T-cell (primary cell): ENCODE results near the gene STK32A. TPM values are rescaled to one million over a fixed set of nuclear protein-coding genes. Genes with fewer than 3 reads are reported as not detected.

ENCODE experiments used
- ATAC-seq, 4 experiments: fragments of 200-7000 bp in 3 of 4; fragments of 150-1000 bp in 1 of 4; cut with Tn5 transposase; replicated peaks in 1 of 4; 1 replicate in 3 of 4; 2 replicates in 1 of 4; pipeline ENCODE4 v1.10.0; 2021; ENCODE audit warnings: moderate library complexity in 3 of 4, mild to moderate bottlenecking in 2 of 4, moderate number of reproducible peaks in 1 of 4
- CTCF ChIA-PET, 2 donors: fragments of 300-600 bp; sonication (Branson Sonifier 250); formaldehyde crosslinking; loops; one replicate each; lab custom pipeline; 2022; ENCODE audit warnings: antibody characterized with exemption in 2 of 2; lab: Charles Lee
- POLR2A ChIA-PET, 2 donors: fragments of 300-600 bp; sonication (Branson Sonifier 250); formaldehyde crosslinking; loops; one replicate each; lab custom pipeline; 2022; ENCODE audit warnings: antibody characterized with exemption in 2 of 2; lab: Charles Lee
- DNase-seq, 35 experiments: peaks; one replicate each; pipeline versions ENCODE4 v3.0.0 to v3.0.0-alpha.2; 2013 to 2023
- H3K27ac ChIP-seq: one replicate; pipeline ENCODE4 v1.5.1; 2013; ENCODE audit warnings: low read length
- H3K27me3 ChIP-seq, 2 experiments: replicated peaks in 1 of 2; 1 replicate in 1 of 2; 2 replicates in 1 of 2; pipeline versions ENCODE4 v1.6.1 to v1.7.0; 2013; ENCODE audit warnings: low read length in 1 of 2, mixed read lengths in 1 of 2; ENCODE audit not compliant: control insufficient read depth in 2 of 2, insufficient read depth in 2 of 2; ENCODE audit errors: extremely low read depth in 1 of 2
- H3K36me3 ChIP-seq, 2 donors: 1 replicate in 1 of 2; 2 replicates in 1 of 2; pipeline versions ENCODE4 v1.6.1 to v1.7.0; 2013; ENCODE audit warnings: low read length in 1 of 2; ENCODE audit not compliant: control insufficient read depth in 2 of 2, insufficient read depth in 1 of 2; ENCODE audit errors: extremely low read depth in 1 of 2
- H3K4me1 ChIP-seq, 2 experiments: 1 replicate in 1 of 2; 2 replicates in 1 of 2; pipeline versions ENCODE4 v1.6.1 to v1.7.0; 2013; ENCODE audit warnings: low read length in 2 of 2, mixed read lengths in 1 of 2; ENCODE audit not compliant: insufficient read depth in 2 of 2, control insufficient read depth in 1 of 2; ENCODE audit errors: extremely low read depth in 1 of 2
- H3K4me3 ChIP-seq, 2 donors: 1 replicate in 1 of 2; 2 replicates in 1 of 2; pipeline versions ENCODE4 v1.5.1 to v1.7.0; 2013; ENCODE audit warnings: mild to moderate bottlenecking in 2 of 2, low read length in 1 of 2, moderate library complexity in 1 of 2; ENCODE audit not compliant: control insufficient read depth in 1 of 2; ENCODE audit errors: extremely low read depth in 1 of 2
- H3K9me3 ChIP-seq: 2 replicates; pipeline ENCODE4 v1.7.0; 2013
- H3K27ac Mint-ChIP-seq, 2 donors: one replicate each; pipeline ENCODE4 v1.8.0; 2020 to 2021; ENCODE audit warnings: mild to moderate bottlenecking in 2 of 2, mixed read lengths in 2 of 2
- H3K27me3 Mint-ChIP-seq, 2 donors: one replicate each; pipeline ENCODE4 v1.8.0; 2021 to 2022; ENCODE audit warnings: mixed read lengths in 2 of 2
- H3K36me3 Mint-ChIP-seq: one replicate; pipeline ENCODE4 v1.8.0; 2021; ENCODE audit warnings: mixed read lengths
- H3K4me1 Mint-ChIP-seq, 3 donors: one replicate each; pipeline ENCODE4 v1.8.0; 2020 to 2022; ENCODE audit warnings: mixed read lengths in 3 of 3, mild to moderate bottlenecking in 1 of 3
- H3K4me3 Mint-ChIP-seq, 3 donors: one replicate each; pipeline ENCODE4 v1.8.0; 2020 to 2022; ENCODE audit warnings: mild to moderate bottlenecking in 3 of 3, mixed read lengths in 3 of 3, moderate library complexity in 3 of 3
- H3K9me3 Mint-ChIP-seq, 3 donors: one replicate each; pipeline ENCODE4 v1.8.0; 2020 to 2022; ENCODE audit warnings: mixed read lengths in 3 of 3
- WGBS: methylation state at CpG from one replicate; pipeline ENCODE4 v1.1.5; 2013; ENCODE audit warnings: missing lambda C conversion rate; ENCODE audit not compliant: insufficient coverage; 5-methylcytosine and 5-hydroxymethylcytosine counted together
- total RNA-seq, 35 experiments: library from RNA in 6 of 35; stranded (reverse) in 6 of 35; fragments of 120-200 nt in 1 of 35; gene quantifications; one replicate each; pipeline versions ENCODE4 v1.2.1 to v1.2.4 and lab custom pipeline; 2013 to 2026

Gene STK32A
- total RNA-seq, 5 donors from 2014 or later (not counting 1 experiment from before 2014, with no cell fraction given) = not detected

- Mint-ChIP-seq H3K27me3 (no peaks in the 10 kb centered on the region), H3K9me3 (no peaks in the 10 kb centered on the region), H3K4me3 (no peak overlapping the region), H3K36me3 (no peaks in the 10 kb centered on the region), H3K4me1 (no peaks in the 10 kb centered on the region), H3K27ac (no peak overlapping the region)
- WGBS = no CpG with 5 or more reads among the region's 1 CpG
- ATAC-seq (no peak), DNase-seq (no peak)
- POLR2A ChIA-PET = no interaction called here
- H3K4me3 ChIP-seq = no peak overlapping the region
- no peak overlapping the region for H3K27ac ChIP-seq
- H3K9me3 ChIP-seq = no peaks in the 10 kb centered on the region
- CTCF ChIA-PET = no interaction called here
- H3K36me3 ChIP-seq = no peaks in the 10 kb centered on the region
- no peaks in the 10 kb centered on the region for H3K4me1 ChIP-seq
- peaks cover 0 to 3% of the 10 kb centered on the region in 2 experiments for H3K27me3 ChIP-seq
These were observed 171.8 kb downstream of the STK32A start for GRCh38 chr5:147406636-147407035.

- H3K27me3 ChIP-seq = peaks cover 0 to 3% of the 10 kb centered on the region in 2 experiments
- ATAC-seq (no peak), DNase-seq (no peak)
- Mint-ChIP-seq H3K4me1 (no peaks in the 10 kb centered on the region), H3K36me3 (no peaks in the 10 kb centered on the region), H3K27ac (no peak overlapping the region), H3K4me3 (no peak overlapping the region), H3K9me3 (no peaks in the 10 kb centered on the region), H3K27me3 (no peaks in the 10 kb centered on the region)
- H3K9me3 ChIP-seq = no peaks in the 10 kb centered on the region
- H3K27ac ChIP-seq = no peak overlapping the region
- H3K4me1 ChIP-seq = no peaks in the 10 kb centered on the region
- ChIA-PET POLR2A (no interaction called here), CTCF (no interaction called here)
- no peaks in the 10 kb centered on the region for H3K36me3 ChIP-seq
- 49% methylated on average over 2 of the region's 8 CpGs for WGBS
- H3K4me3 ChIP-seq = no peak overlapping the region
These were observed 172.4 kb downstream of the STK32A start for GRCh38 chr5:147407094-147407681.

DNA sequence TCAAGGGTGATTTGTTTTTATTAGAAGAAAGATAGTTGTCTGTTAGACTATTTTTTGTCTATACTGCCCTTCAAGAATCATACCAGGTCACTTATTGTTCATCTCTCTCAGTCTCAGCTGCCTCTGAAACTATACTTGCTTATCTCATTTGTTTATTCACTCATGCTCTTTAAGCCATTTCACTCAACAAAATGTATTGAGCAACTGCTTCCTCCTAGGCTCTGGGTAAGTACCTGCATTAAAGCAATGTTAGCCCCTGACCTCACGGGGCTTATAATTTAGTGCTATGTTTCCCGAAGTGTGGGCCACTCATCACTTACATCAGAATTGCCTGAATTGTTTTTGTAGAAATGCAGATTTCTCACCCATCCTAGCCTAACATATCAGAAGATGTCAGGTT, 174.2 kb downstream of the STK32A start:
- Mint-ChIP-seq H3K9me3 (no peaks in the 10 kb centered on the region), H3K27me3 (no peaks in the 10 kb centered on the region), H3K27ac (no peak overlapping the region), H3K4me3 (no peak overlapping the region), H3K4me1 (no peaks in the 10 kb centered on the region), H3K36me3 (no peaks in the 10 kb centered on the region)
- DNase-seq (no peak), ATAC-seq (no peak)
- no peak overlapping the region for H3K4me3 ChIP-seq
- no peak overlapping the region for H3K27ac ChIP-seq
- POLR2A ChIA-PET = no interaction called here
- H3K27me3 ChIP-seq = peaks cover 0 to 3% of the 10 kb centered on the region in 2 experiments
- H3K9me3 ChIP-seq = no peaks in the 10 kb centered on the region
- H3K36me3 ChIP-seq = no peaks in the 10 kb centered on the region
- no peaks in the 10 kb centered on the region for H3K4me1 ChIP-seq
- no CpG with 5 or more reads among the region's 2 CpGs for WGBS
- CTCF ChIA-PET = no interaction called here

GRCh38 chr5:147410496-147411358, 175.9 kb downstream of the STK32A start:
- H3K27ac Mint-ChIP-seq = no peak overlapping the region
- no peaks in the 10 kb centered on the region for H3K4me1 Mint-ChIP-seq
- Histone ChIP-seq H3K27ac (no peak overlapping the region), H3K9me3 (no peaks in the 10 kb centered on the region), H3K4me3 (no peak overlapping the region), H3K36me3 (no peaks in the 10 kb centered on the region), H3K27me3 (no peaks in the 10 kb centered on the region), H3K4me1 (no peaks in the 10 kb centered on the region)
- no peaks in the 10 kb centered on the region for H3K36me3 Mint-ChIP-seq
- 89% methylated on average over 5 of the region's 8 CpGs for WGBS
- DNase-seq (no peak), ATAC-seq (no peak)
- no peaks in the 10 kb centered on the region for H3K9me3 Mint-ChIP-seq
- ChIA-PET POLR2A (no interaction called here), CTCF (no interaction called here)
- H3K27me3 Mint-ChIP-seq = peaks cover 1 to 3% of the 10 kb centered on the region in 2 donors
- H3K4me3 Mint-ChIP-seq = no peak overlapping the region

- no peak overlapping the region for H3K27ac Mint-ChIP-seq
- Histone ChIP-seq H3K4me3 (no peak overlapping the region), H3K4me1 (no peaks in the 10 kb centered on the region), H3K36me3 (no peaks in the 10 kb centered on the region), H3K9me3 (no peaks in the 10 kb centered on the region), H3K27ac (no peak overlapping the region), H3K27me3 (no peaks in the 10 kb centered on the region)
- DNase-seq = no peak
- H3K27me3 Mint-ChIP-seq = peaks cover 3% of the 10 kb centered on the region in 2 donors
- H3K4me3 Mint-ChIP-seq = no peak overlapping the region
- H3K9me3 Mint-ChIP-seq = no peaks in the 10 kb centered on the region
- ChIA-PET POLR2A (no interaction called here), CTCF (no interaction called here)
- no peak for ATAC-seq
- H3K36me3 Mint-ChIP-seq = no peaks in the 10 kb centered on the region
- no peaks in the 10 kb centered on the region for H3K4me1 Mint-ChIP-seq
- WGBS = 60% methylated on average over 5 of the region's 8 CpGs
These were observed 176.8 kb downstream of the STK32A start for GRCh38 chr5:147411359-147412319.

GRCh38 chr5:147412561-147412960, 177.7 kb downstream of the STK32A start:
- 66% methylated on average over 2 of the region's 2 CpGs for WGBS
- Histone ChIP-seq H3K9me3 (no peaks in the 10 kb centered on the region), H3K4me1 (no peaks in the 10 kb centered on the region), H3K27ac (no peak overlapping the region), H3K4me3 (no peak overlapping the region), H3K27me3 (no peaks in the 10 kb centered on the region), H3K36me3 (no peaks in the 10 kb centered on the region)
- Mint-ChIP-seq H3K4me3 (no peak overlapping the region), H3K27ac (no peak overlapping the region), H3K9me3 (no peaks in the 10 kb centered on the region), H3K27me3 (peaks cover 3% of the 10 kb centered on the region in 2 donors), H3K36me3 (no peaks in the 10 kb centered on the region), H3K4me1 (no peaks in the 10 kb centered on the region)
- ChIA-PET POLR2A (no interaction called here), CTCF (no interaction called here)
- no peak for ATAC-seq
- DNase-seq = no peak
